Osteoblast (primary cell): Measurements from ENCODE around the gene ARPC4. TPM values are rescaled to one million over a fixed set of nuclear protein-coding genes. Genes with fewer than 3 reads are reported as not detected.

Source experiments
- DNase-seq: peaks from one replicate; pipeline ENCODE4 v3.0.0; 2011; ENCODE audit warnings: low spot score, mixed read lengths; ENCODE audit not compliant: insufficient read length; ENCODE audit errors: missing footprints
- H2AFZ ChIP-seq: 2 replicates; pipeline ENCODE4 v1.6.0; 2011; ENCODE audit warnings: mild to moderate bottlenecking, low read length
- H3K27ac ChIP-seq: 2 replicates; pipeline ENCODE4 v1.5.1; 2011; ENCODE audit warnings: mild to moderate bottlenecking, low read depth, low read length, moderate library complexity
- H3K27me3 ChIP-seq: 2 replicates; pipeline ENCODE4 v1.6.0; 2012; ENCODE audit warnings: mild to moderate bottlenecking, control low read depth, inconsistent platforms, low read length, moderate library complexity; ENCODE audit not compliant: insufficient read depth
- H3K36me3 ChIP-seq: 2 replicates; pipeline ENCODE4 v1.5.1; 2011; ENCODE audit warnings: mild to moderate bottlenecking, low read length, control low read depth, moderate library complexity; ENCODE audit not compliant: insufficient read depth
- H3K4me1 ChIP-seq: 2 replicates; pipeline ENCODE4 v1.5.1; 2011; ENCODE audit warnings: mild to moderate bottlenecking, low read length, control low read depth, moderate library complexity; ENCODE audit not compliant: insufficient read depth
- H3K4me2 ChIP-seq: 2 replicates; pipeline ENCODE4 v1.6.0; 2011; ENCODE audit warnings: mild to moderate bottlenecking, low read length; ENCODE audit not compliant: insufficient read depth
- H3K4me3 ChIP-seq: fragments of 200-600 bp; sonication (generic); 3 replicates; pipeline ENCODE4 v1.5.1; 2012; ENCODE audit warnings: mild to moderate bottlenecking, low read length, inconsistent platforms; ENCODE audit not compliant: insufficient read depth
- H3K79me2 ChIP-seq: 2 replicates; pipeline ENCODE4 v1.6.0; 2012; ENCODE audit warnings: mild to moderate bottlenecking, low read length, control low read depth, inconsistent platforms; ENCODE audit not compliant: insufficient read depth
- H3K9me3 ChIP-seq: 2 replicates; pipeline ENCODE4 v1.5.1; 2011; ENCODE audit warnings: low read depth, low read length, control low read depth
- H4K20me1 ChIP-seq: 2 replicates; pipeline ENCODE4 v1.6.0; 2012; ENCODE audit warnings: mild to moderate bottlenecking, low read length, control low read depth; ENCODE audit not compliant: insufficient read depth
- total RNA-seq: library from RNA; depleted of rRNA; stranded (reverse); fragments of >200 nt; gene quantifications from 2 replicates; pipeline ENCODE4 v1.2.3, GENCODE V29; 2012
- TF ChIP-seq, protein P1 (sequence below): IDR thresholded peaks from 2 replicates; pipeline ENCODE4 v1.5.1; 2011; ENCODE audit warnings: mild to moderate bottlenecking, low read depth, low read length, moderate library complexity; ENCODE audit errors: extremely low read depth

ARPC4 gene
- total RNA-seq, 1 donor: 222 TPM

DNA sequence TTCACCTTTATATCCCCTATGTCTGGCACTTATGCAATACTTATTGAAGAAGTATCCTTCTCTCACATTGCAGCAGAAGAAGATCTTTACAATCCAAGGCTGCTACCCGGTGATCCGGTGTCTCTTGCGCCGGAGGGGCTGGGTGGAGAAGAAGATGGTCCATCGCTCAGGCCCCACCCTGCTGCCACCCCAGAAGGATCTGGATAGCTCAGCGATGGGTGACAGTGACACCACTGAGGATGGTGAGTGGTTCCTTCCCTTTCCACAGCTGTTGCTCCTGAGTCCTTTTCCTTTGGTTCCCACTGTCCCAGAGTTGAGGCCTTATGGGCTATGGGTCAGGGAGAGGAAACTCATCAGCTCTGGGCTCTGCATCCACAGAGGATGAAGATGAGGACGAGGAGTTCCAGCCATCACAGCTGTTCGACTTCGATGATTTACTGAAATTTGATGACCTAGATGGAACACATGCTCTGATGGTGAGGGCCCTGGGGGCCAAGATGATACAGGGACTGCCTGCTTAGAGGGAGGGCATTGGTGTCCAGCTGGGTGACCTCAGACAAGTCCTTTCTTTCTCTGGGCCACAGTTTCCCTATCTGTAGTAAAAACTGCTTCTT is 20.1 kb downstream of the ARPC4 start:
- Histone ChIP-seq H3K79me2 (no peaks in the 10 kb centered on the region), H3K4me3 (no peak overlapping the region), H3K4me1 (peaks cover 7% of the 10 kb centered on the region), H3K27ac (no peak overlapping the region), H3K9me3 (no peaks in the 10 kb centered on the region), H4K20me1 (no peaks in the 10 kb centered on the region), H3K4me2 (no peak overlapping the region), H3K27me3 (no peaks in the 10 kb centered on the region), H2AFZ (no peak overlapping the region), H3K36me3 (peaks cover 12% of the 10 kb centered on the region)
- TF ChIP-seq, protein P1, sequence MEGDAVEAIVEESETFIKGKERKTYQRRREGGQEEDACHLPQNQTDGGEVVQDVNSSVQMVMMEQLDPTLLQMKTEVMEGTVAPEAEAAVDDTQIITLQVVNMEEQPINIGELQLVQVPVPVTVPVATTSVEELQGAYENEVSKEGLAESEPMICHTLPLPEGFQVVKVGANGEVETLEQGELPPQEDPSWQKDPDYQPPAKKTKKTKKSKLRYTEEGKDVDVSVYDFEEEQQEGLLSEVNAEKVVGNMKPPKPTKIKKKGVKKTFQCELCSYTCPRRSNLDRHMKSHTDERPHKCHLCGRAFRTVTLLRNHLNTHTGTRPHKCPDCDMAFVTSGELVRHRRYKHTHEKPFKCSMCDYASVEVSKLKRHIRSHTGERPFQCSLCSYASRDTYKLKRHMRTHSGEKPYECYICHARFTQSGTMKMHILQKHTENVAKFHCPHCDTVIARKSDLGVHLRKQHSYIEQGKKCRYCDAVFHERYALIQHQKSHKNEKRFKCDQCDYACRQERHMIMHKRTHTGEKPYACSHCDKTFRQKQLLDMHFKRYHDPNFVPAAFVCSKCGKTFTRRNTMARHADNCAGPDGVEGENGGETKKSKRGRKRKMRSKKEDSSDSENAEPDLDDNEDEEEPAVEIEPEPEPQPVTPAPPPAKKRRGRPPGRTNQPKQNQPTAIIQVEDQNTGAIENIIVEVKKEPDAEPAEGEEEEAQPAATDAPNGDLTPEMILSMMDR: no peak
- DNase-seq: no peak

DNA sequence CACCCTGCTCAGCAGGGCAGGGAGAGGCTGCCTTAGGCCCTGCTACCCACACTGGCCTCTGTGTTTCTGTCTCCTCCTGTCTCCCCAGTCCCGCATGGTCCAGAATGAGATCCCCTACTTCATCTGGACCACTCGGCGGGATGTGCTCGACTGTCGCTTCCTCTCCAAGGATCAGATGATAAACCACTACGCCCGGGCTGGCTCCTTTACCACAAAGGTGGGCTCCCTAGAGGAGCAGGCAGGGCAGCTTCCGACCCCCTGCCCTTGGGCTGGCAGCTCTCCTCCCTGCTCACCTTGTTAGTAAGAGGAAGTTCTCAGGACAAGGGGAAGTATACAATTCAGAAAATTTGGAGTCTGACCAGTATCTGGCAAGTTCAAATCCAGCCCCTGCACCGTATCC is 23.1 kb downstream of the ARPC4 start:
- H3K4me1 ChIP-seq: no peaks in the 10 kb centered on the region
- peaks cover 4% of the 10 kb centered on the region for H3K36me3 ChIP-seq
- no peak overlapping the region for H3K4me3 ChIP-seq
- TF ChIP-seq, protein P1: no peak
- no peaks in the 10 kb centered on the region for H3K79me2 ChIP-seq
- H3K27me3 ChIP-seq: no peaks in the 10 kb centered on the region
- no peak overlapping the region for H3K27ac ChIP-seq
- no peak overlapping the region for H3K4me2 ChIP-seq
- H4K20me1 ChIP-seq: no peaks in the 10 kb centered on the region
- H3K9me3 ChIP-seq: no peaks in the 10 kb centered on the region
- H2AFZ ChIP-seq: no peak overlapping the region
- peak; percentile 42 for DNase-seq

DNA sequence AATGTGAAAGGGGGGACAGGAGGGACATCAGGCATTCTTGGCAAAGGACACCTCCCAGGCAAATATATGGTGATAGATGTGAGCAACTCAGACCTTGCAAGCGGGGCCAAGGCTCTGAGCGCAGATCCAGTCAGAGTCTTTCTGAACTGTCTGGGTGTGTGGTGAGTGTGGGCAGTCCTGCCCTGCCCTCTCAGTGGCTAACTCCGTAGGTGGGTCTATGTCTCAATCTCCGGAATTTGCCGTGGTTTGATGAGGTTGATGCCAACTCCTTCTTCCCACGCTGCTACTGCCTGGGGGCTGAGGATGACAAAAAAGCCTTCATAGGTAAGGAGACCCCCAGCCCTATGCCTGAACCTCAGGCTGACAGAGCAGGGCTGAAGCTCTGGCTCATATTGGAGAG is 24.6 kb downstream of the ARPC4 start:
- Histone ChIP-seq H3K9me3 (no peaks in the 10 kb centered on the region), H3K27ac (no peak overlapping the region), H4K20me1 (no peaks in the 10 kb centered on the region), H3K4me1 (no peaks in the 10 kb centered on the region), H3K36me3 (peaks cover 4% of the 10 kb centered on the region), H3K4me3 (no peak overlapping the region), H2AFZ (no peak overlapping the region), H3K79me2 (no peaks in the 10 kb centered on the region), H3K27me3 (no peaks in the 10 kb centered on the region), H3K4me2 (no peak overlapping the region)
- TF ChIP-seq, protein P1: no peak
- no peak for DNase-seq

DNA sequence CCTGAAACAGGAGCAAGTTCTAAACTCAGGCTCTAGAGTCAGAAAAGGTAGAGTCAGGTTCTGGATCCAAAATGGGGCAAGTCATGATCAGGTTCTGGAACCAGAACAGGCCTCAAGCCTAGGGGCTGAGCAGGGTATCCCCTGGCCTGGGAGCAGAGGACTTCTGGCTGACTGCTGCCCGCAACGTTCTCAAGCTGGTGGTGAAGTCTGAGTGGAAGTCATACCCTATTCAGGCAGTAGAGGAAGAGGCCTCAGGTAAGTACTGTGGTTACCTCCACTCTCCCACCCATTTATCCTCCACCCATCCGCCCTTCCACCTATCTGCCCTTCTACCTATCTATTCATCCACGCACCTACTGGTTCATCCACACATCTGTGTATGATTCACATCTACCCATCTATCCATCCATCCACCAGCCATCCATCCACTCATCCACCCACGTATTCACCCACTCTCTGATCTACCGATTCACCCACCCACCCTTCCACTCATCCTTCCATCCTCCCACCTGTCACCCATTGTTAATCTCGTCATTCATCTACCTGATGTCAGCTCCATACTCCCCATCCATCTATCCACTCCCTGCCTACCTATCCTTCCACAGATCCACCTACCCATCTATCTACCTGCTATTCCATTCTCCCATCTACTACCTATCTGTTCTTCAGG is 25.9 kb downstream of the ARPC4 start:
- Histone ChIP-seq H3K27me3 (no peaks in the 10 kb centered on the region), H3K79me2 (no peaks in the 10 kb centered on the region), H3K4me1 (no peaks in the 10 kb centered on the region), H3K27ac (no peak overlapping the region), H3K36me3 (peaks cover 1% of the 10 kb centered on the region), H3K4me3 (no peak overlapping the region), H3K4me2 (no peak overlapping the region), H2AFZ (no peak overlapping the region), H3K9me3 (no peaks in the 10 kb centered on the region), H4K20me1 (no peaks in the 10 kb centered on the region)
- TF ChIP-seq, protein P1: no peak
- DNase-seq: no peak
